ENCODE measurements around the gene ZNF608. TPM values are rescaled to one million over a fixed set of nuclear protein-coding genes. Genes with fewer than 3 reads are reported as not detected.
A peak's percentile ranks its signal among the peaks of the same experiment; 100 is the strongest.

Gene ZNF608
- total and polyA plus RNA-seq, 10 donors = 5.8 to 14.4 (median 10.2) TPM

GRCh38 chr5:124705577-124705976 lies 40.9 kb downstream of the ZNF608 start:
- WGBS, 5 donors = 66 to 85% (median 82%) methylated on average over 2 of the region's 2 CpGs
- peaks cover 4 to 83% (median 47%) of the 10 kb centered on the region in 6 donors for H3K4me1 ChIP-seq
- peak overlapping the region in 2 of 8 donors; percentile 20 to 45 for H3K27ac ChIP-seq
- no peak for DNase-seq
- no peaks in the 10 kb centered on the region for H3K9me3 ChIP-seq
- intact Hi-C loops (cut with DNase I; ENCODE audit: low total_unique reads) = no loop called here
- H3K27me3 ChIP-seq (replicated peaks in 1 of 7) = no peaks in the 10 kb centered on the region
- no peak for TF ChIP-seq POLR2AphosphoS5 (IDR thresholded peaks at IDR 0.05)
- no peak for TF ChIP-seq POLR2A (IDR thresholded peaks at IDR 0.05)
- TF ChIP-seq, protein P1, sequence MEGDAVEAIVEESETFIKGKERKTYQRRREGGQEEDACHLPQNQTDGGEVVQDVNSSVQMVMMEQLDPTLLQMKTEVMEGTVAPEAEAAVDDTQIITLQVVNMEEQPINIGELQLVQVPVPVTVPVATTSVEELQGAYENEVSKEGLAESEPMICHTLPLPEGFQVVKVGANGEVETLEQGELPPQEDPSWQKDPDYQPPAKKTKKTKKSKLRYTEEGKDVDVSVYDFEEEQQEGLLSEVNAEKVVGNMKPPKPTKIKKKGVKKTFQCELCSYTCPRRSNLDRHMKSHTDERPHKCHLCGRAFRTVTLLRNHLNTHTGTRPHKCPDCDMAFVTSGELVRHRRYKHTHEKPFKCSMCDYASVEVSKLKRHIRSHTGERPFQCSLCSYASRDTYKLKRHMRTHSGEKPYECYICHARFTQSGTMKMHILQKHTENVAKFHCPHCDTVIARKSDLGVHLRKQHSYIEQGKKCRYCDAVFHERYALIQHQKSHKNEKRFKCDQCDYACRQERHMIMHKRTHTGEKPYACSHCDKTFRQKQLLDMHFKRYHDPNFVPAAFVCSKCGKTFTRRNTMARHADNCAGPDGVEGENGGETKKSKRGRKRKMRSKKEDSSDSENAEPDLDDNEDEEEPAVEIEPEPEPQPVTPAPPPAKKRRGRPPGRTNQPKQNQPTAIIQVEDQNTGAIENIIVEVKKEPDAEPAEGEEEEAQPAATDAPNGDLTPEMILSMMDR (IDR thresholded peaks at IDR 0.05 in 8 of 11, conservative IDR thresholded peaks at IDR 0.05 in 3 of 11) = no peak
- H3K4me3 ChIP-seq = no peak overlapping the region
- no peaks in the 10 kb centered on the region for H3K36me3 ChIP-seq

DNA sequence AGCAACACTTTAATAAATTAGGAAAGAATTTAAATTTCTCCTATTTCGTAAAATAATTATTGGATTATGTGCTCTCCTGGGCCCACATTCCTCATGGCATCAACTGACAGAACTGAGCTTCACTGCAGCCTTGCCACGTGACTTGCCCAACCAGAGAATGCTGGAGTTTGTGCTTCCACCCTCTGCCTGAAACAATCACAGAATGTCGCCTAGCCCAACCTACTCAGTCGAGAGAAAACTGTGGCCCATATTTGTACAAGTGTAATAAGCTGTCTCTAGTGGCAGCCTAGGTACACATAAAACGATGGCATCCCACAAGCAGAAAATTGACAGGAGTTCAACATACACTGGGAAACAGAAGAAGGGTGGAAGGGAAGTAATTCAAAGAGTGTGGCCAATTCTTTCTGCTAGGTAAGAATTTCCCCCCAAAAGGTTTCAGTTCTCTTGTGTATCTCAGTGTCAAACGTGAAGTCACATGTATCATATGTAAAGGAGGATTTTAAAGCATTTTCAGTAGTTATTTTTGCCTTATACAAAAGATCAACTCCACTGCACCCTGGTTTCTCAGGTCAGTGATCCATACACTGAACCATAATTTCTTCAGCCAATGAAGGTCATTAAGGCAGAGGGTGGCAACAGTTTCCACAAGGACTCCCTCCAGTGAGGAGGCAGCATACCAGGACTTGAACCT lies 41.7 kb downstream of the ZNF608 start:
- TF ChIP-seq, protein P1 (IDR thresholded peaks at IDR 0.05 in 8 of 11, conservative IDR thresholded peaks at IDR 0.05 in 3 of 11) = no peak
- TF ChIP-seq POLR2A (IDR thresholded peaks at IDR 0.05) = no peak
- TF ChIP-seq POLR2AphosphoS5 (IDR thresholded peaks at IDR 0.05) = no peak
- Histone ChIP-seq H3K27me3 (replicated peaks in 1 of 7) (no peaks in the 10 kb centered on the region), H3K4me3 (no peak overlapping the region), H3K27ac (no peak overlapping the region), H3K36me3 (no peaks in the 10 kb centered on the region), H3K4me1 (peaks cover 4 to 83% (median 47%) of the 10 kb centered on the region in 6 donors), H3K9me3 (no peaks in the 10 kb centered on the region)
- no peak for DNase-seq
- intact Hi-C loops (cut with DNase I; ENCODE audit: low total_unique reads) = no loop called here
- WGBS, 5 donors = 65 to 74% (median 71%) methylated on average over 6 of the region's 6 CpGs

DNA sequence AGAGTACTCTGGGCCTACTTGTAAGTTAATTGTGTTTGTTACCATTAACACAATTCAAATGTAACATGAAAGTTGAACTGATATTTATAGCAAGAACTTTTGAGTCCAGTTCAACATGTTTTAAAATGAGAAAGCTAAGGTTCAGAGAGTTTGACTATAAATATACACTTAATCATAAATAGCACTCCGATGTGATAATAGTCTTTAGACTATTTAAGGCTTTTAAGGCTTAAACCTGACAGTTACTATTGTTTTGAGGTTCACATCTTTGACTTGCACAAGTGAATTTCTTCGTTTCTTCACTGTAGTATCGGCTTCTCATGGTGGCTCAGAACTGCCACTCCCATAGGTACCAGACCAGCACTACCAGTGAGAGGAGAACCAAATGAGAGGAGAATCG lies 42.4 kb downstream of the ZNF608 start:
- H3K27me3 ChIP-seq (replicated peaks in 1 of 7) = no peaks in the 10 kb centered on the region
- no peak overlapping the region for H3K27ac ChIP-seq
- DNase-seq = no peak
- 70 to 89% (median 81%) methylated on average over 4 of the region's 4 CpGs for WGBS, 5 donors
- no peak overlapping the region for H3K4me3 ChIP-seq
- intact Hi-C loops (cut with DNase I; ENCODE audit: low total_unique reads) = no loop called here
- no peaks in the 10 kb centered on the region for H3K9me3 ChIP-seq
- TF ChIP-seq POLR2A (IDR thresholded peaks at IDR 0.05) (no peak), POLR2AphosphoS5 (IDR thresholded peaks at IDR 0.05) (no peak)
- TF ChIP-seq, protein P1 (IDR thresholded peaks at IDR 0.05 in 8 of 11, conservative IDR thresholded peaks at IDR 0.05 in 3 of 11) = no peak
- no peaks in the 10 kb centered on the region for H3K36me3 ChIP-seq
- H3K4me1 ChIP-seq = peaks cover 4 to 83% (median 47%) of the 10 kb centered on the region in 6 donors

DNA sequence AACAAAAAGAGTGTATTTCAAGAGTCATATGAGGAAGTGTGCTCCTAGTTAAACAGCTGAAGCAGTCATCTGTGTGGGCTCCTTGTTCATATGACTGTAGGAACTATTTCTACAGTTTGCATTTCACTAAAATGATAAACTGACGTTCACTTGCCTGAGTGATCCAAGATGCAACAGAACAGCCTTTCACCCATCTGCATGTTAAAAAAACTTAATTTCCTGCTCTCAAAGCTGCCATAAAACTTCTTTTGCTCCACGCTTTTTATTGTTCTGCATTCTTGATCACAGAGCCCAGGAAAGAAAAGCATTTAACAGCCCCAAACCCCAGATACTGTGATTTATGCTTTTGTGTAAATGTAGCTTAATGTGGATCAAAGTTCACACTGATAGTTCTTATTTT lies 43.9 kb downstream of the ZNF608 start:
- H3K4me1 ChIP-seq = peaks cover 1 to 75% (median 41%) of the 10 kb centered on the region in 6 donors
- no peak for TF ChIP-seq POLR2AphosphoS5 (IDR thresholded peaks at IDR 0.05)
- TF ChIP-seq, protein P1 (IDR thresholded peaks at IDR 0.05 in 8 of 11, conservative IDR thresholded peaks at IDR 0.05 in 3 of 11) = no peak
- TF ChIP-seq POLR2A (IDR thresholded peaks at IDR 0.05) = no peak
- no peaks in the 10 kb centered on the region for H3K9me3 ChIP-seq
- intact Hi-C loops (cut with DNase I; ENCODE audit: low total_unique reads) = no loop called here
- DNase-seq = no peak
- no peak overlapping the region for H3K4me3 ChIP-seq
- 33 to 65% (median 38%) methylated on average over 2 of the region's 2 CpGs for WGBS, 5 donors
- H3K36me3 ChIP-seq = no peaks in the 10 kb centered on the region
- H3K27me3 ChIP-seq (replicated peaks in 1 of 7) = no peaks in the 10 kb centered on the region
- no peak overlapping the region for H3K27ac ChIP-seq
